ENCODE data around the gene PSMA5.

DNA sequence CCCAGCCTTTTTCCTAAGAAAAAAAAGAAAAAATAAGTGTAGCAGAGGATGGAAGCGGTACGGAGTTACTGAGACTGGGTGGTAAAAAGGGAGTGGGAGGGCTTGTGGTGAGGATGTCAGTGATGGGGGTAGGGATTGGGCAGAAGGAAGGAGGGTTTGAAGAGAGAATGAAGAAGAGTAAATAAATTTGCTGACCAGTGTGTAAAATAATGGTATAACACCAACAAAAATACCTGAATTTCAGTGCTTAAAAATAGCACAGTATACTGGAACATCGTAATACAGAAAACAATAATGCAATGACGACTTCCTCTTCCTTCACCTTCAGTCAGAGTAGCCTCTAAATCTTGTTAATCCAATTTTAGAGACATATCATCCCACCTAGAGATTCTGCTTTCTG, 21.3 kb upstream of the PSMA5 start:
- TF ChIP-seq, protein P1, sequence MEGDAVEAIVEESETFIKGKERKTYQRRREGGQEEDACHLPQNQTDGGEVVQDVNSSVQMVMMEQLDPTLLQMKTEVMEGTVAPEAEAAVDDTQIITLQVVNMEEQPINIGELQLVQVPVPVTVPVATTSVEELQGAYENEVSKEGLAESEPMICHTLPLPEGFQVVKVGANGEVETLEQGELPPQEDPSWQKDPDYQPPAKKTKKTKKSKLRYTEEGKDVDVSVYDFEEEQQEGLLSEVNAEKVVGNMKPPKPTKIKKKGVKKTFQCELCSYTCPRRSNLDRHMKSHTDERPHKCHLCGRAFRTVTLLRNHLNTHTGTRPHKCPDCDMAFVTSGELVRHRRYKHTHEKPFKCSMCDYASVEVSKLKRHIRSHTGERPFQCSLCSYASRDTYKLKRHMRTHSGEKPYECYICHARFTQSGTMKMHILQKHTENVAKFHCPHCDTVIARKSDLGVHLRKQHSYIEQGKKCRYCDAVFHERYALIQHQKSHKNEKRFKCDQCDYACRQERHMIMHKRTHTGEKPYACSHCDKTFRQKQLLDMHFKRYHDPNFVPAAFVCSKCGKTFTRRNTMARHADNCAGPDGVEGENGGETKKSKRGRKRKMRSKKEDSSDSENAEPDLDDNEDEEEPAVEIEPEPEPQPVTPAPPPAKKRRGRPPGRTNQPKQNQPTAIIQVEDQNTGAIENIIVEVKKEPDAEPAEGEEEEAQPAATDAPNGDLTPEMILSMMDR (IDR thresholded peaks at IDR 0.05) = no peak
- TF ChIP-seq POLR2A (IDR thresholded peaks at IDR 0.05) (no peak), POLR2AphosphoS5 (IDR thresholded peaks at IDR 0.05) (no peak), EP300 (IDR thresholded peaks at IDR 0.05) (no peak)

Data from suprapubic skin (tissue), 4 donors.